Neuronal stem cell (in vitro differentiated cells): ENCODE results near the gene PEMT.
A peak's percentile ranks its signal among the peaks of the same experiment; 100 is the strongest.

ENCODE experiments used
- DNase-seq: peaks from one replicate; pipeline ENCODE4 v3.0.0-alpha.2; 2013; ENCODE audit warnings: low spot score
- H2AFZ ChIP-seq: one replicate; pipeline ENCODE4 v1.6.1; 2013; ENCODE audit warnings: mild to moderate bottlenecking, low read length, inconsistent platforms
- H2AK5ac ChIP-seq: 2 replicates; pipeline ENCODE4 v1.6.1; 2013; ENCODE audit warnings: low read depth, mild to moderate bottlenecking, inconsistent platforms, low read length, moderate library complexity, mixed read lengths
- H2BK120ac ChIP-seq: 2 replicates; pipeline ENCODE4 v1.6.1; 2013; ENCODE audit warnings: low read depth, mild to moderate bottlenecking, inconsistent platforms, low read length, moderate library complexity, mixed read lengths
- H2BK12ac ChIP-seq: one replicate; pipeline ENCODE4 v1.6.1; 2013; ENCODE audit warnings: low read length, inconsistent platforms
- H2BK15ac ChIP-seq: 2 replicates; pipeline ENCODE4 v1.6.1; 2013; ENCODE audit warnings: mild to moderate bottlenecking, low read length, inconsistent platforms, mixed read lengths
- H2BK5ac ChIP-seq: one replicate; pipeline ENCODE4 v1.6.1; 2013; ENCODE audit warnings: inconsistent platforms, mild to moderate bottlenecking, low read length, moderate library complexity
- H3K14ac ChIP-seq: one replicate; pipeline ENCODE4 v1.6.1; 2013; ENCODE audit warnings: low read length, inconsistent platforms
- H3K18ac ChIP-seq: 2 replicates; pipeline ENCODE4 v1.6.1; 2013; ENCODE audit warnings: low read length, inconsistent platforms
- H3K23ac ChIP-seq: 2 replicates; pipeline ENCODE4 v1.6.1; 2013; ENCODE audit warnings: low read depth, mild to moderate bottlenecking, mixed read lengths, low read length, inconsistent platforms; ENCODE audit not compliant: poor library complexity
- H3K27ac ChIP-seq: replicated peaks from 3 replicates; pipeline ENCODE4 v1.5.1; 2013; ENCODE audit warnings: low read length, inconsistent platforms
- H3K27me3 ChIP-seq, 3 experiments: 2 replicates each; pipeline ENCODE4 v1.6.1; 2013; ENCODE audit warnings: low read length in 3 of 3, mild to moderate bottlenecking in 2 of 3, inconsistent platforms in 1 of 3, low read depth in 1 of 3, mixed read lengths in 1 of 3, moderate library complexity in 1 of 3; ENCODE audit not compliant: control insufficient read depth in 3 of 3, insufficient read depth in 3 of 3
- H3K36me3 ChIP-seq, 2 donors: replicated peaks in 1 of 2; 2 replicates each; pipeline ENCODE4 v1.6.1; 2013; ENCODE audit warnings: low read length in 2 of 2; ENCODE audit not compliant: control insufficient read depth in 2 of 2, insufficient read depth in 2 of 2
- H3K4ac ChIP-seq: 2 replicates; pipeline ENCODE4 v1.6.1; 2013; ENCODE audit warnings: inconsistent platforms, mild to moderate bottlenecking, low read length, moderate library complexity
- H3K4me1 ChIP-seq, 2 donors: 1 replicate in 1 of 2; 2 replicates in 1 of 2; pipeline ENCODE4 v1.6.1; 2013; ENCODE audit warnings: low read length in 2 of 2, low read depth in 1 of 2; ENCODE audit not compliant: control insufficient read depth in 2 of 2, insufficient read depth in 1 of 2
- H3K4me2 ChIP-seq: one replicate; pipeline ENCODE4 v1.6.1; 2013; ENCODE audit warnings: mild to moderate bottlenecking, low read length, inconsistent platforms; ENCODE audit not compliant: insufficient read depth, poor library complexity, severe bottlenecking
- H3K4me3 ChIP-seq, 2 donors: 2 replicates each; pipeline ENCODE4 v1.5.1; 2013; ENCODE audit warnings: low read length in 2 of 2, mild to moderate bottlenecking in 2 of 2, inconsistent platforms in 1 of 2, moderate library complexity in 1 of 2
- H3K79me1 ChIP-seq: one replicate; pipeline ENCODE4 v1.6.1; 2013; ENCODE audit warnings: low read depth, mild to moderate bottlenecking, inconsistent platforms, low read length, moderate library complexity
- H3K9ac ChIP-seq: one replicate; pipeline ENCODE4 v1.6.1; 2013; ENCODE audit warnings: mild to moderate bottlenecking, low read depth, low read length, inconsistent platforms; ENCODE audit not compliant: poor library complexity
- H3K9me3 ChIP-seq, 2 donors: replicated peaks in 1 of 2; 2 replicates each; pipeline versions ENCODE3 to v1.6.1; 2013; ENCODE audit warnings: low read length in 2 of 2, mild to moderate bottlenecking in 2 of 2, inconsistent platforms in 1 of 2, low read depth in 1 of 2, mixed read lengths in 1 of 2, moderate library complexity in 1 of 2; ENCODE audit not compliant: control insufficient read depth in 2 of 2, insufficient read depth in 1 of 2
- H4K8ac ChIP-seq: one replicate; pipeline ENCODE4 v1.6.1; 2013; ENCODE audit warnings: low read depth, mild to moderate bottlenecking, inconsistent platforms, low read length, moderate library complexity
- H4K91ac ChIP-seq: one replicate; pipeline ENCODE4 v1.6.1; 2013; ENCODE audit warnings: low read length, low read depth, mild to moderate bottlenecking, inconsistent platforms; ENCODE audit not compliant: poor library complexity
- WGBS, 2 donors: extraction: QIAGEN DNeasy Blood & Tissue Kit; methylation state at CpG; one replicate each; pipeline ENCODE4 v1.1.7; 2013; ENCODE audit warnings: missing lambda C conversion rate in 2 of 2, mixed read lengths in 1 of 2; ENCODE audit not compliant: insufficient read length in 2 of 2, insufficient replicate concordance in 1 of 2; ENCODE audit errors: extremely low coverage in 2 of 2; 5-methylcytosine and 5-hydroxymethylcytosine counted together

PEMT gene

DNA sequence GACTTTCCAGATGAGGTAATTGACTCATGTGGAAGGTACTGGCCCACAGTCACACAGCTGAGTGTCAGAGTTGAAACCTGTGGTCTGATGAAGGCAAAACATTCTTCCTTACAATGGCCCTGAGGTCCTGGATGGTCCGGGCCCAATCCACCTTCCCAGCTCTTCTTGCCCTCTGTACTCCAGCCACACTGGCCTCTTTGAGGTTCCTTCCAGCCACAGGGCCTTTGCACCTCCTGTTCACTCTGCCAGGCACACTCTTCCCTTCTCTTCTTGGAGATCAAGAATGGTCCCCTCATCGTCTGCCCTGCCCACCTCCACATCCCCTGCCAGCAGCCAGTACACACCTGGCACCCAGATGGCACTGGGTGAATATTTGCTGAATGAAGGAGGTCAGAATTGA, 6.5 kb upstream of the PEMT start:
- Histone ChIP-seq H3K27me3 (no peaks in the 10 kb centered on the region), H2BK120ac (no peak overlapping the region), H3K23ac (no peak overlapping the region), H3K27ac (no peak overlapping the region), H3K4me1 (peaks cover 0 to under 1% of the 10 kb centered on the region in 2 donors), H3K18ac (no peak overlapping the region), H2BK5ac (no peak overlapping the region), H2AFZ (no peak overlapping the region), H3K14ac (no peak overlapping the region), H4K8ac (no peak overlapping the region), H2BK12ac (no peak overlapping the region), H2AK5ac (no peak overlapping the region), H3K9ac (no peak overlapping the region), H2BK15ac (no peak overlapping the region), H3K36me3 (no peaks in the 10 kb centered on the region), H3K4me3 (no peak overlapping the region), H3K4ac (no peak overlapping the region), H3K4me2 (no peak overlapping the region), H3K9me3 (peaks cover 0 to 3% of the 10 kb centered on the region in 2 donors), H3K79me1 (no peaks in the 10 kb centered on the region), H4K91ac (no peak overlapping the region)
- DNase-seq = no peak
- WGBS, 2 donors = no CpG with 5 or more reads among the region's 2 CpGs

GRCh38 chr17:17595755-17596154, 4.2 kb upstream of the PEMT start:
- Histone ChIP-seq H2BK5ac (no peak overlapping the region), H2AK5ac (peak overlapping the region; percentile 70), H3K9ac (no peak overlapping the region), H2BK15ac (peak overlapping the region; percentile 37), H3K18ac (no peak overlapping the region), H3K23ac (no peak overlapping the region), H3K14ac (no peak overlapping the region), H2BK120ac (no peak overlapping the region), H3K36me3 (no peaks in the 10 kb centered on the region), H3K4me1 (peaks cover 3 to 5% of the 10 kb centered on the region in 2 donors), H2BK12ac (no peak overlapping the region), H3K4me2 (no peak overlapping the region), H3K9me3 (peaks cover 0 to 4% of the 10 kb centered on the region in 2 donors), H3K27ac (no peak overlapping the region), H2AFZ (no peak overlapping the region), H3K79me1 (peaks cover 4% of the 10 kb centered on the region), H3K4me3 (no peak overlapping the region), H3K4ac (no peak overlapping the region), H4K8ac (no peak overlapping the region), H4K91ac (no peak overlapping the region), H3K27me3 (no peaks in the 10 kb centered on the region)
- DNase-seq = no peak
- no CpG with 5 or more reads among the region's 4 CpGs for WGBS, 2 donors

DNA sequence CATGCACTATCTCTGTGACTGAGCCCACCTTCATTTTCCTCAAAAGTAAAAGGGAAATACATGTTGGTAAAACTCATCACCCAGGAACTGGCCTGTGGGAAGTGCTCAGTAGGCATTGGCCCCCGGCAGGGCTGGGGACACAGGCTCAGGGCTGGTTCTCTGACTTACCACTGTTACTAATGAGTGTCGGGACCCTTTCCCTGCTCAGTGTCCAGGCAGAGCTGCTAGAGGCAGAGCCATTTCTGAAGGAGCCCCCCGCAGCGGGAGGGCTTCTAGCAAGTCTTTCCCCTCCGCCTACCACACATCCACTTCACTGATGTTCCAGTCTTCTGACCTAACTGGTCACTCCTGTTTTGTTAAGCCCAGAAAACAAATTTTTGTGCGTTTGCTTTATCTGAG, 1.7 kb upstream of the PEMT start:
- H2AFZ ChIP-seq = no peak overlapping the region
- no CpG with 5 or more reads among the region's 6 CpGs for WGBS, 2 donors
- H3K4ac ChIP-seq = no peak overlapping the region
- no peaks in the 10 kb centered on the region for H3K36me3 ChIP-seq
- no peak overlapping the region for H2BK5ac ChIP-seq
- H3K9ac ChIP-seq = no peak overlapping the region
- H3K4me3 ChIP-seq = peak overlapping the region in 1 of 2 donors; percentile 72
- peaks cover 7% of the 10 kb centered on the region in 2 donors for H3K4me1 ChIP-seq
- no peak overlapping the region for H4K91ac ChIP-seq
- H3K23ac ChIP-seq = no peak overlapping the region
- H3K18ac ChIP-seq = no peak overlapping the region
- no peak overlapping the region for H2BK120ac ChIP-seq
- no peak overlapping the region for H2AK5ac ChIP-seq
- H3K27ac ChIP-seq = no peak overlapping the region
- H3K27me3 ChIP-seq = no peaks in the 10 kb centered on the region
- H3K4me2 ChIP-seq = no peak overlapping the region
- H3K14ac ChIP-seq = no peak overlapping the region
- peaks cover 10% of the 10 kb centered on the region for H3K79me1 ChIP-seq
- no peak overlapping the region for H2BK15ac ChIP-seq
- H2BK12ac ChIP-seq = no peak overlapping the region
- no peak overlapping the region for H4K8ac ChIP-seq
- peaks cover 0 to 4% of the 10 kb centered on the region in 2 donors for H3K9me3 ChIP-seq
- no peak for DNase-seq

GRCh38 chr17:17590883-17591354, 589 bp downstream of the PEMT start:
- Histone ChIP-seq H3K9me3 (peaks cover 0 to 2% of the 10 kb centered on the region in 2 donors), H3K4me1 (peaks cover 7% of the 10 kb centered on the region in 2 donors), H3K18ac (peak overlapping the region; percentile 95), H4K8ac (peak overlapping the region; percentile 98), H2AFZ (peak overlapping the region; percentile 98), H2BK5ac (peak overlapping the region; percentile 7), H3K27me3 (no peaks in the 10 kb centered on the region), H3K27ac (no peak overlapping the region), H3K79me1 (peaks cover 10% of the 10 kb centered on the region), H3K23ac (peak overlapping the region; percentile 10), H2BK12ac (no peak overlapping the region), H2BK120ac (no peak overlapping the region), H4K91ac (no peak overlapping the region), H3K4me2 (peak overlapping the region; percentile 82), H3K14ac (peak overlapping the region; percentile 89), H3K4ac (peak overlapping the region; percentile 79), H2AK5ac (peak overlapping the region; percentile 69), H3K9ac (peak overlapping the region; percentile 90), H3K4me3 (peak overlapping the region; percentile 72 to 80), H2BK15ac (peak overlapping the region; percentile 49), H3K36me3 (peaks cover 0 to 2% of the 10 kb centered on the region in 2 donors)
- WGBS, 2 donors = no CpG with 5 or more reads among the region's 21 CpGs
- no peak for DNase-seq
